ENCODE measurements around the gene GLP1R.

Gene GLP1R

DNA sequence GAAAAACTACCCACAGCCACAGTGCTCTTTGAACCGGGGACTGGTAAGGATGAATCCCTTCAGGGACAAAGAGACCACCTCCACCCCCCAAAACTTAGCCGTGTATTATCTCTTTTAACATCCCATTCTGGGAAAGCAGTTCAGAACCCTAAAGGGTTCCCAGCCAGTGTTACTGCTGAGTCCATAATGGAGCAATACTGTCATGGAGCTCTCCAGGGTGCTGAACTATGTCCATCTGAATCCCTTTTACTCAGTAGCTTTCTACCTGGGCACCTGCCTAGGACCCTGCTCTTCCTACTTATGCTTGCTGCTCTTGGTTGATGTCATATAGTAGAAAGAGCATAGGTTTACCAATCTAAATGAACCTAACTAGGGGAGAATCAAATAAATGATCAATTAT, 88.7 kb downstream of the GLP1R start:
- Histone ChIP-seq H3K9me3 (ENCODE audit: control insufficient read depth, insufficient read depth, low read depth, low read length) (no peaks in the 10 kb centered on the region), H3K36me3 (ENCODE audit: control insufficient read depth in 2 of 2, insufficient read depth in 1 of 2, low read length in 2 of 2) (no peaks in the 10 kb centered on the region), H3K4me1 (ENCODE audit: control insufficient read depth, insufficient read depth, low read length) (no peaks in the 10 kb centered on the region), H3K27ac (ENCODE audit: extremely low read depth, low read depth, low read length) (no peak overlapping the region), H3K4me3 (ENCODE audit: low read depth, low read length) (no peak overlapping the region)
- no peak for TF ChIP-seq OVOL3 (tag by site-specific recombination; IDR thresholded peaks at IDR 0.05)
- TF ChIP-seq, protein P1, sequence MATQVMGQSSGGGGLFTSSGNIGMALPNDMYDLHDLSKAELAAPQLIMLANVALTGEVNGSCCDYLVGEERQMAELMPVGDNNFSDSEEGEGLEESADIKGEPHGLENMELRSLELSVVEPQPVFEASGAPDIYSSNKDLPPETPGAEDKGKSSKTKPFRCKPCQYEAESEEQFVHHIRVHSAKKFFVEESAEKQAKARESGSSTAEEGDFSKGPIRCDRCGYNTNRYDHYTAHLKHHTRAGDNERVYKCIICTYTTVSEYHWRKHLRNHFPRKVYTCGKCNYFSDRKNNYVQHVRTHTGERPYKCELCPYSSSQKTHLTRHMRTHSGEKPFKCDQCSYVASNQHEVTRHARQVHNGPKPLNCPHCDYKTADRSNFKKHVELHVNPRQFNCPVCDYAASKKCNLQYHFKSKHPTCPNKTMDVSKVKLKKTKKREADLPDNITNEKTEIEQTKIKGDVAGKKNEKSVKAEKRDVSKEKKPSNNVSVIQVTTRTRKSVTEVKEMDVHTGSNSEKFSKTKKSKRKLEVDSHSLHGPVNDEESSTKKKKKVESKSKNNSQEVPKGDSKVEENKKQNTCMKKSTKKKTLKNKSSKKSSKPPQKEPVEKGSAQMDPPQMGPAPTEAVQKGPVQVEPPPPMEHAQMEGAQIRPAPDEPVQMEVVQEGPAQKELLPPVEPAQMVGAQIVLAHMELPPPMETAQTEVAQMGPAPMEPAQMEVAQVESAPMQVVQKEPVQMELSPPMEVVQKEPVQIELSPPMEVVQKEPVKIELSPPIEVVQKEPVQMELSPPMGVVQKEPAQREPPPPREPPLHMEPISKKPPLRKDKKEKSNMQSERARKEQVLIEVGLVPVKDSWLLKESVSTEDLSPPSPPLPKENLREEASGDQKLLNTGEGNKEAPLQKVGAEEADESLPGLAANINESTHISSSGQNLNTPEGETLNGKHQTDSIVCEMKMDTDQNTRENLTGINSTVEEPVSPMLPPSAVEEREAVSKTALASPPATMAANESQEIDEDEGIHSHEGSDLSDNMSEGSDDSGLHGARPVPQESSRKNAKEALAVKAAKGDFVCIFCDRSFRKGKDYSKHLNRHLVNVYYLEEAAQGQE (tag by site-specific recombination; IDR thresholded peaks at IDR 0.05): peak; percentile 97
- CTCF ChIA-PET: interaction anchor here (0.6 to 2.8 kb wide), 11 partner anchors 8 to 265 kb away, joined by 3 to 8 read pairs (median 4); partner anchors contain the start of gene KCNK17
- POLR2A ChIA-PET: interaction anchor here (1.2 kb wide), 1 partner anchor 23 kb away, joined by 5 read pairs; no protein-coding TSS in a partner anchor

Measured in HEK293 (cell line).